ENCODE data around the gene OPCML. TPM values are rescaled to one million over a fixed set of nuclear protein-coding genes. Genes with fewer than 3 reads are reported as not detected.

OPCML gene
- total RNA-seq, 1 donor from 2014 or later, result 2.7 TPM

- Mint-ChIP-seq H3K4me3 (ENCODE audit: unreplicated experiment) (no peak overlapping the region), H3K36me3 (ENCODE audit: low read depth) (no peaks in the 10 kb centered on the region), H3K27ac (ENCODE audit: unreplicated experiment) (no peak overlapping the region), H3K9me3 (ENCODE audit: low read depth) (no peaks in the 10 kb centered on the region), H3K27me3 (ENCODE audit: low read depth) (peaks cover 8% of the 10 kb centered on the region), H3K4me1 (ENCODE audit: low read depth) (no peaks in the 10 kb centered on the region)
- no peak for TF ChIP-seq CTCF (IDR thresholded peaks at IDR 0.05)
- DNase-seq (ENCODE audit: low spot score), result no peak
Observed at GRCh38 chr11:133515107-133515506, 17.2 kb downstream of the OPCML start.

DNA sequence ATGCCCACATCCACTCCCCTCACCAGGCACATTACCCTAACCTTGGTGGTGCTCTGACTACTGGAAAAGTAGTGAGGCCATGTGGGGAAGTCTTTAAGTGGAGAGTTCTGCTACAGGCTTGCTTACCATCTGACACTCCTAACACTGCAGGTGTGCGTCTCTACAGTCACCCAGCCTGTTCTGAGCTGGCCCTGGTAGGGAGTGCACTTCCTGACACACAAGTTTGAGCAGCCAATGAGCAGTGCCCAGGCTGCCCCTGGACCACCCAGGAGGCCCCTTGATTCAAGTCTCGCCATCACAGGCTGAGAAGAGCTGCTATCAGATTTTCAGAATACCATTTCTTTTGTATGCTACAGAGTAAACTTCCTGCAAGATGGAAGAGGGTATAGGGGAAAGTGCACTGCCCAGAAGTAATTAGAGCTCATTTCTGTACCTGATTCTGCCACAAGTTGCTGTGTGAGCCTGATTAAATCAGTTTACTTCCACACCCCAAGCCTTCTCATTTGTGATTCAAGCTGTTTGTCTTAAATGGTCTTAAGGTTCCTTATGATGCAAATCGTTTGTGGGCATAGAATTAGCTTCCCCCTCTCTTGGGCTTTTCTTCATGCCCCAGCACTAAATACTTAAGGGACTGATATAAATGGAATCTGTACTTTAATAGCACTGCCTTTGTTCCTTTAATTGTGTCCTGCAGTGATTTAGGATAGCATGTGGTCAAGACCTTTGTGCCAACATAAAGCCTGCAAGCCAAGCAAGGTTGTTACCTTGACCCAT lies 22.2 kb downstream of the OPCML start:
- TF ChIP-seq CTCF (IDR thresholded peaks at IDR 0.05), result no peak
- H3K36me3 Mint-ChIP-seq (ENCODE audit: low read depth), result no peaks in the 10 kb centered on the region
- DNase-seq (ENCODE audit: low spot score), result no peak
- H3K27ac Mint-ChIP-seq (ENCODE audit: unreplicated experiment), result no peak overlapping the region
- H3K4me1 Mint-ChIP-seq (ENCODE audit: low read depth), result no peaks in the 10 kb centered on the region
- H3K9me3 Mint-ChIP-seq (ENCODE audit: low read depth), result no peaks in the 10 kb centered on the region
- no peak overlapping the region for H3K4me3 Mint-ChIP-seq (ENCODE audit: unreplicated experiment)
- peaks cover 17% of the 10 kb centered on the region for H3K27me3 Mint-ChIP-seq (ENCODE audit: low read depth)

DNA sequence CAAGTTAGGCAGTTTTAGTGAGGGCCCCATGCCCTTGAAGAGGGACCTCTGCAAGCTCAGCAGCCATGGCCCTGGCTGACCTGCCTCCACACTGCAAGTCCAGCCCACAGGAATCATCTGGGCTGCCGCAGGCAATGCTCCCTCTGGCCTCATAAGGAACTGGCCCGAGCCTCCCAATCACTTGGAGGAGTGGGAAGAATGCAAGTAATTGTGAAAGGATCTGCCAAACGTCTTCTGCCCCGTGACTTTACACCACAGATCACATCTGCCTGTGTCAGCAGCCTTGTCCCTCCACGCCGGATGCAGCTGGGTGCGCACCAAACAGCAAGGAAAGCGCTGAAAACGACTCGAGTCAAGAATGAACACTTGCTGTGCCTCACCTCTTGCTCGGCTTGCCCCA lies 23.8 kb downstream of the OPCML start:
- DNase-seq (ENCODE audit: low spot score), result no peak
- Mint-ChIP-seq H3K4me1 (ENCODE audit: low read depth) (no peaks in the 10 kb centered on the region), H3K4me3 (ENCODE audit: unreplicated experiment) (no peak overlapping the region), H3K36me3 (ENCODE audit: low read depth) (no peaks in the 10 kb centered on the region), H3K27ac (ENCODE audit: unreplicated experiment) (no peak overlapping the region), H3K27me3 (ENCODE audit: low read depth) (peaks cover 30% of the 10 kb centered on the region), H3K9me3 (ENCODE audit: low read depth) (no peaks in the 10 kb centered on the region)
- no peak for TF ChIP-seq CTCF (IDR thresholded peaks at IDR 0.05)

DNA sequence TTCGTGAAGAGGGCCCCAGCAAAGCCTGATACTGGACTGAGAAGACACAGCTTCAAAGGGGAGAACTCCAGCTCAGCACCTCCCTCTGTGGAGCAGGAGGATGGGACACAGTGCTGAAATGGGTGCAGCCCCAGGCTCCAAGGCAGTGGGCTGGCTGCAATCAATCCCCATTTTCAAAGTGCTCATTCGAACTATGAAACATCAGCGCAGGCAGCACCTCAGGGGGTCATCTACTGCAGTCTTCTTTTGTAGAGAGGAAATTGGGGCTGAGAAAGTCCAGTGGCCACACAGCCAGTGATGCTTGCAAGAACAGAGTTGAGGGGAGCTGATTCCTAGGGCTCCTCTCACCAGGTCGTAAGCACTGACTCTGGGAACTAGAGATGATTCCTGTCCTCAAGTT lies 25.1 kb downstream of the OPCML start:
- no peak for DNase-seq (ENCODE audit: low spot score)
- Mint-ChIP-seq H3K9me3 (ENCODE audit: low read depth) (no peaks in the 10 kb centered on the region), H3K4me1 (ENCODE audit: low read depth) (no peaks in the 10 kb centered on the region), H3K27me3 (ENCODE audit: low read depth) (peaks cover 29% of the 10 kb centered on the region), H3K36me3 (ENCODE audit: low read depth) (no peaks in the 10 kb centered on the region), H3K4me3 (ENCODE audit: unreplicated experiment) (no peak overlapping the region), H3K27ac (ENCODE audit: unreplicated experiment) (no peak overlapping the region)
- no peak for TF ChIP-seq CTCF (IDR thresholded peaks at IDR 0.05)

- no peak for TF ChIP-seq CTCF (IDR thresholded peaks at IDR 0.05)
- no peak overlapping the region for H3K27ac Mint-ChIP-seq (ENCODE audit: unreplicated experiment)
- no peak overlapping the region for H3K4me3 Mint-ChIP-seq (ENCODE audit: unreplicated experiment)
- peaks cover 32% of the 10 kb centered on the region for H3K27me3 Mint-ChIP-seq (ENCODE audit: low read depth)
- H3K9me3 Mint-ChIP-seq (ENCODE audit: low read depth), result no peaks in the 10 kb centered on the region
- H3K36me3 Mint-ChIP-seq (ENCODE audit: low read depth), result no peaks in the 10 kb centered on the region
- DNase-seq (ENCODE audit: low spot score), result no peak
- H3K4me1 Mint-ChIP-seq (ENCODE audit: low read depth), result no peaks in the 10 kb centered on the region
Observed at GRCh38 chr11:133506551-133507094, 25.7 kb downstream of the OPCML start.
